Uterus (tissue), 4 donors: ENCODE measurements around the gene FRRS1. TPM values are rescaled to one million over a fixed set of nuclear protein-coding genes. Genes with fewer than 3 reads are reported as not detected.

ENCODE experiments used
- DNase-seq, 2 donors: peaks; one replicate each; pipeline ENCODE4 v3.0.0-alpha.2; 2019 to 2020
- H3K27ac ChIP-seq, 2 donors: fragments of 200-600 bp; sonication (generic); 1 replicate in 1 of 2; 2 replicates in 1 of 2; pipeline ENCODE4 v1.5.1; 2016 to 2018
- H3K27me3 ChIP-seq, 2 donors: fragments of 200-600 bp; sonication (generic); one replicate each; pipeline ENCODE4 v1.5.1; 2018 to 2019; ENCODE audit warnings: control low read depth in 1 of 2
- H3K36me3 ChIP-seq, 2 donors: fragments of 200-600 bp; sonication (generic); one replicate each; pipeline ENCODE4 v1.5.1; 2019; ENCODE audit warnings: control low read depth in 1 of 2
- H3K4me1 ChIP-seq, 2 donors: fragments of 200-600 bp; sonication (generic); one replicate each; pipeline ENCODE4 v1.5.1; 2018 to 2019; ENCODE audit warnings: control low read depth in 1 of 2
- H3K4me3 ChIP-seq, 2 donors: fragments of 200-600 bp; sonication (generic); 1 replicate in 1 of 2; 2 replicates in 1 of 2; pipeline ENCODE4 v1.5.1; 2018 to 2019; ENCODE audit warnings: mild to moderate bottlenecking in 1 of 2
- H3K9me3 ChIP-seq, 2 donors: fragments of 200-600 bp; sonication (generic); one replicate each; pipeline ENCODE4 v1.5.1; 2019; ENCODE audit warnings: control low read depth in 1 of 2
- POLR2A ChIP-seq, 2 donors: fragments of 450-650 bp; IDR thresholded peaks; one replicate each; pipeline ENCODE4 v1.6.1; 2016; ENCODE audit warnings: antibody characterized with exemption in 2 of 2, mild to moderate bottlenecking in 1 of 2, moderate library complexity in 1 of 2
- intact Hi-C: fragments of 100-400 bp; cut with DNase I; formaldehyde crosslinking; loops from one replicate; pipeline ENCODE4 v1.15.1; 2023; ENCODE audit warnings: low total_unique reads
- small RNA-seq: library from RNA; depleted of rRNA; stranded (forward); fragments of <200 nt; gene quantifications from one replicate; pipeline ENCODE3, GENCODE V24; 2016
- total RNA-seq, 4 donors: library from RNA; depleted of rRNA in 3 of 4; stranded (reverse); fragments of >200 nt in 3 of 4; gene quantifications; one replicate each; pipeline versions ENCODE4 v1.1.0 to v1.2.4, GENCODE V29; 2014 to 2023
- TF ChIP-seq, protein P1 (sequence below), 4 experiments: fragments of 200-600 bp in 2 of 4; fragments of 450-650 bp in 2 of 4; sonication (generic) in 2 of 4; IDR thresholded peaks; one replicate each; pipeline ENCODE4 v1.5.1; 2016 to 2019; ENCODE audit warnings: antibody characterized with exemption in 4 of 4, mild to moderate bottlenecking in 2 of 4, moderate library complexity in 1 of 4
- donor health status: DM: yes; HTN: yes; CAD: no.

Gene FRRS1
- total RNA-seq, 4 donors from 2014 or later, result 0.51 to 28.6 (median 14.5) TPM

DNA sequence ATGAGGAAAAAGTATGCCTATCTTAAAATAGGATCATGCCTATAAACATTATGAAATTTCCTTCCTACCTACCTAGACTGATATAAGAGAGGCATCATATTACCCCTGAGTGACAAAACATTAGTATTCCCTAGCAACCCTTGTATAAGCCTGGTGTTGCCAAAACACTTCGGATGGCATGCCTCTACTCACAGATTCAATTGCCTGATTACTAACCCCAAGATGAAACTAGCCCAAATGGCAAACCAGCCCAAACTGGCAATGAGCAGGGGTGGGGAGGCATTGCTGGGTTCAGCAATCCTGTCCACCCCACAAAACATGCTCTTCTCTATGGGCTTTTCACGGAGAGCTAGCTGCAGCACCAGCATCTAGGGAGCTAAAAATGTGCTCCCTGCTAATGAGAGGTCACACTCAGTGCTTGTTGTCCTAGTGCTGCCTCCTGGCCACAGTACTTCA lies 106.7 kb downstream of the FRRS1 start:
- no peaks in the 10 kb centered on the region for H3K36me3 ChIP-seq
- intact Hi-C loops, result no loop called here
- DNase-seq, result no peak
- no peak for TF ChIP-seq POLR2A (IDR thresholded peaks at IDR 0.05)
- TF ChIP-seq, protein P1, sequence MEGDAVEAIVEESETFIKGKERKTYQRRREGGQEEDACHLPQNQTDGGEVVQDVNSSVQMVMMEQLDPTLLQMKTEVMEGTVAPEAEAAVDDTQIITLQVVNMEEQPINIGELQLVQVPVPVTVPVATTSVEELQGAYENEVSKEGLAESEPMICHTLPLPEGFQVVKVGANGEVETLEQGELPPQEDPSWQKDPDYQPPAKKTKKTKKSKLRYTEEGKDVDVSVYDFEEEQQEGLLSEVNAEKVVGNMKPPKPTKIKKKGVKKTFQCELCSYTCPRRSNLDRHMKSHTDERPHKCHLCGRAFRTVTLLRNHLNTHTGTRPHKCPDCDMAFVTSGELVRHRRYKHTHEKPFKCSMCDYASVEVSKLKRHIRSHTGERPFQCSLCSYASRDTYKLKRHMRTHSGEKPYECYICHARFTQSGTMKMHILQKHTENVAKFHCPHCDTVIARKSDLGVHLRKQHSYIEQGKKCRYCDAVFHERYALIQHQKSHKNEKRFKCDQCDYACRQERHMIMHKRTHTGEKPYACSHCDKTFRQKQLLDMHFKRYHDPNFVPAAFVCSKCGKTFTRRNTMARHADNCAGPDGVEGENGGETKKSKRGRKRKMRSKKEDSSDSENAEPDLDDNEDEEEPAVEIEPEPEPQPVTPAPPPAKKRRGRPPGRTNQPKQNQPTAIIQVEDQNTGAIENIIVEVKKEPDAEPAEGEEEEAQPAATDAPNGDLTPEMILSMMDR (IDR thresholded peaks at IDR 0.05), result no peak
- no peaks in the 10 kb centered on the region for H3K9me3 ChIP-seq
- H3K27ac ChIP-seq, result peak overlapping the region; percentile 69 to 78
- H3K4me1 ChIP-seq, result peaks cover 0 to 15% of the 10 kb centered on the region in 2 donors
- no peak overlapping the region for H3K4me3 ChIP-seq
- no peaks in the 10 kb centered on the region for H3K27me3 ChIP-seq

Small RNAs within 50 kb of the gene (small RNA-seq; reads per million reads assigned to genes)
- gene RF00019 (not detected), gene RNU4-75P (not detected)

Other genes starting within 250 kb of the FRRS1 start
- gene PALMD, start 120.5 kb downstream of the FRRS1 start, total RNA-seq, result 10 to 100 TPM; 17.8 to 64.3 (median 40.6) TPM
- 10 to 100 TPM; 10.5 to 27.9 (median 14.2) TPM for gene AGL, start 83.7 kb upstream of the FRRS1 start, total RNA-seq
- 10 to 100 TPM in 3 of 4 donors, 1 to 10 TPM in 1; 6.7 to 65.3 (median 28.8) TPM for gene SLC35A3, start 203.4 kb upstream of the FRRS1 start, total RNA-seq